PC-3 (cell line): ENCODE data around the gene PAM16. TPM values are rescaled to one million over a fixed set of nuclear protein-coding genes. Genes with fewer than 3 reads are reported as not detected.

Source experiments
- ATAC-seq: fragments of 200-7000 bp; cut with Tn5 transposase; 2 replicates; pipeline ENCODE4 v1.9.1; 2020; ENCODE audit warnings: mild to moderate bottlenecking, moderate library complexity
- BruUV-seq: library from RNA; stranded (reverse); fragments of 400-500 nt; replicated peaks from 2 replicates; lab custom pipeline; 2021; lab: Mats Ljungman, UMichigan
- CTCF ChIA-PET: fragments of 300-600 bp; sonication (Branson Sonifier 250); formaldehyde crosslinking; loops from one replicate; lab custom pipeline; 2022; ENCODE audit warnings: antibody characterized with exemption; lab: Charles Lee
- POLR2A ChIA-PET: fragments of 300-600 bp; sonication (Branson Sonifier 250); formaldehyde crosslinking; loops from one replicate; lab custom pipeline; 2022; ENCODE audit warnings: antibody characterized with exemption; ENCODE audit not compliant: unreplicated experiment; lab: Charles Lee
- DNase-seq: peaks from one replicate; pipeline ENCODE4 v3.0.0-alpha.2; 2015
- H2AFZ ChIP-seq: fragments of 300-600 bp; sonication (generic); 2 replicates; pipeline ENCODE4 v1.6.0; 2016; ENCODE audit warnings: antibody characterized with exemption, low read length
- H3F3A ChIP-seq: fragments of 300-600 bp; sonication (generic); one replicate; pipeline ENCODE4 v1.6.0; 2017; ENCODE audit warnings: antibody characterized with exemption, low read length, control low read depth, mild to moderate bottlenecking; ENCODE audit not compliant: unreplicated experiment
- H3K27ac ChIP-seq: fragments of 300-600 bp; sonication (generic); 2 replicates; pipeline ENCODE4 v1.5.1; 2016; ENCODE audit warnings: mild to moderate bottlenecking, low read length
- H3K27me3 ChIP-seq: fragments of 300-600 bp; sonication (generic); 2 replicates; pipeline ENCODE4 v1.6.1; 2016; ENCODE audit warnings: low read length, mixed read lengths
- H3K36me3 ChIP-seq: fragments of 300-600 bp; sonication (generic); 2 replicates; pipeline ENCODE4 v1.6.1; 2016; ENCODE audit warnings: low read depth, mixed run types, low read length, mixed read lengths
- H3K4me1 ChIP-seq: fragments of 300-600 bp; sonication (generic); 2 replicates; pipeline ENCODE4 v1.5.1; 2016; ENCODE audit warnings: low read length; ENCODE audit not compliant: insufficient read depth
- H3K4me2 ChIP-seq: fragments of 300-600 bp; sonication (generic); 2 replicates; pipeline ENCODE4 v1.6.0; 2016; ENCODE audit warnings: low read length
- H3K4me3 ChIP-seq: fragments of 300-600 bp; sonication (generic); 2 replicates; pipeline ENCODE4 v1.5.1; 2016; ENCODE audit warnings: mild to moderate bottlenecking, low read length, mixed read lengths
- H3K79me2 ChIP-seq: fragments of 300-600 bp; sonication (generic); 2 replicates; pipeline ENCODE4 v1.6.1; 2017; ENCODE audit warnings: low read length, mixed read lengths
- H3K9ac ChIP-seq: fragments of 300-600 bp; sonication (generic); 2 replicates; pipeline ENCODE4 v1.6.0; 2016; ENCODE audit warnings: mild to moderate bottlenecking, low read length
- H3K9me2 ChIP-seq: fragments of 300-600 bp; sonication (generic); replicated peaks from 2 replicates; pipeline ENCODE4 v1.6.1; 2016; ENCODE audit warnings: mixed run types, low read length, mixed read lengths
- H3K9me3 ChIP-seq: fragments of 300-600 bp; sonication (generic); 2 replicates; pipeline ENCODE4 v1.6.1; 2016; ENCODE audit warnings: low read length, mixed read lengths
- H4K20me1 ChIP-seq: fragments of 300-600 bp; sonication (generic); 2 replicates; pipeline ENCODE4 v1.6.1; 2016; ENCODE audit warnings: low read length, mixed read lengths
- CTCF ChIP-seq: fragments of 300-600 bp; sonication (generic); conservative IDR thresholded peaks from 2 replicates; pipeline ENCODE4 v1.5.1; 2017; ENCODE audit warnings: antibody characterized with exemption, low read depth, mild to moderate bottlenecking, low read length
- EZH2 ChIP-seq: fragments of 300-600 bp; sonication (generic); IDR thresholded peaks from one replicate; pipeline ENCODE4 v1.6.1; 2017; ENCODE audit warnings: antibody characterized with exemption, mild to moderate bottlenecking, low read length; ENCODE audit not compliant: unreplicated experiment
- EZH2phosphoT487 ChIP-seq: fragments of 300-600 bp; sonication (generic); IDR thresholded peaks from 2 replicates; pipeline ENCODE4 v1.6.1; 2018; ENCODE audit warnings: mild to moderate bottlenecking, antibody characterized with exemption, low read length, borderline replicate concordance
- intact Hi-C: fragments of 100-400 bp; cut with micrococcal nuclease; formaldehyde crosslinking; loops from 2 replicates; pipeline ENCODE4 v1.9.0; 2023
- total RNA-seq: library from RNA; depleted of rRNA; stranded (reverse); fragments of >200 nt; gene quantifications from 2 replicates; pipeline ENCODE4 v1.2.3, GENCODE V29; 2014

The PAM16 gene
- total RNA-seq, 1 experiment from 2014 or later = 95.5 TPM

GRCh38 chr16:4318967-4319366 is 32.2 kb downstream of the PAM16 start:
- H3K79me2 ChIP-seq = peaks cover 67% of the 10 kb centered on the region
- no peaks in the 10 kb centered on the region for H3K9me2 ChIP-seq
- ATAC-seq = no peak
- H2AFZ ChIP-seq = no peak overlapping the region
- H3K9me3 ChIP-seq = no peaks in the 10 kb centered on the region
- H3K36me3 ChIP-seq = no peaks in the 10 kb centered on the region
- TF ChIP-seq EZH2phosphoT487 (no peak), EZH2 (no peak), CTCF (no peak)
- BruUV-seq = no TSS peak
- no peaks in the 10 kb centered on the region for H3K27me3 ChIP-seq
- no peak for DNase-seq
- ChIA-PET CTCF (no interaction called here), POLR2A (no interaction called here)
- H3K4me3 ChIP-seq = no peak overlapping the region
- H3K4me2 ChIP-seq = no peak overlapping the region
- no peak overlapping the region for H3K27ac ChIP-seq
- H3F3A ChIP-seq = no peaks in the 10 kb centered on the region
- no peak overlapping the region for H3K9ac ChIP-seq
- intact Hi-C loops = loop anchor here (5.0 kb wide), 1 partner anchor 47 kb away; the partner anchor contains the start of gene TFAP4
- H4K20me1 ChIP-seq = no peaks in the 10 kb centered on the region
- peaks cover 10% of the 10 kb centered on the region for H3K4me1 ChIP-seq

- no peaks in the 10 kb centered on the region for H4K20me1 ChIP-seq
- H3F3A ChIP-seq = no peaks in the 10 kb centered on the region
- H3K4me3 ChIP-seq = no peak overlapping the region
- no peak overlapping the region for H3K9ac ChIP-seq
- intact Hi-C loops = loop anchor here (5.0 kb wide), 1 partner anchor 46 kb away; the partner anchor contains the start of gene TFAP4
- no peaks in the 10 kb centered on the region for H3K36me3 ChIP-seq
- H3K79me2 ChIP-seq = peaks cover 63% of the 10 kb centered on the region
- H3K27me3 ChIP-seq = no peaks in the 10 kb centered on the region
- no peaks in the 10 kb centered on the region for H3K9me3 ChIP-seq
- ATAC-seq (no peak), DNase-seq (no peak)
- H3K27ac ChIP-seq = no peak overlapping the region
- H3K4me2 ChIP-seq = no peak overlapping the region
- TF ChIP-seq CTCF (no peak), EZH2phosphoT487 (no peak), EZH2 (no peak)
- peaks cover 10% of the 10 kb centered on the region for H3K4me1 ChIP-seq
- no peaks in the 10 kb centered on the region for H3K9me2 ChIP-seq
- ChIA-PET POLR2A (no interaction called here), CTCF (no interaction called here)
- H2AFZ ChIP-seq = no peak overlapping the region
- no TSS peak for BruUV-seq
Observed at GRCh38 chr16:4318451-4318910, 32.6 kb downstream of the PAM16 start.
